ENCODE results near the gene ASPG. TPM values are rescaled to one million over a fixed set of nuclear protein-coding genes. Genes with fewer than 3 reads are reported as not detected.

Gene ASPG
- total and polyA plus RNA-seq, 2 donors (not counting 3 experiments of a cell fraction or from before 2014, with no cell fraction given) = not detected

DNA sequence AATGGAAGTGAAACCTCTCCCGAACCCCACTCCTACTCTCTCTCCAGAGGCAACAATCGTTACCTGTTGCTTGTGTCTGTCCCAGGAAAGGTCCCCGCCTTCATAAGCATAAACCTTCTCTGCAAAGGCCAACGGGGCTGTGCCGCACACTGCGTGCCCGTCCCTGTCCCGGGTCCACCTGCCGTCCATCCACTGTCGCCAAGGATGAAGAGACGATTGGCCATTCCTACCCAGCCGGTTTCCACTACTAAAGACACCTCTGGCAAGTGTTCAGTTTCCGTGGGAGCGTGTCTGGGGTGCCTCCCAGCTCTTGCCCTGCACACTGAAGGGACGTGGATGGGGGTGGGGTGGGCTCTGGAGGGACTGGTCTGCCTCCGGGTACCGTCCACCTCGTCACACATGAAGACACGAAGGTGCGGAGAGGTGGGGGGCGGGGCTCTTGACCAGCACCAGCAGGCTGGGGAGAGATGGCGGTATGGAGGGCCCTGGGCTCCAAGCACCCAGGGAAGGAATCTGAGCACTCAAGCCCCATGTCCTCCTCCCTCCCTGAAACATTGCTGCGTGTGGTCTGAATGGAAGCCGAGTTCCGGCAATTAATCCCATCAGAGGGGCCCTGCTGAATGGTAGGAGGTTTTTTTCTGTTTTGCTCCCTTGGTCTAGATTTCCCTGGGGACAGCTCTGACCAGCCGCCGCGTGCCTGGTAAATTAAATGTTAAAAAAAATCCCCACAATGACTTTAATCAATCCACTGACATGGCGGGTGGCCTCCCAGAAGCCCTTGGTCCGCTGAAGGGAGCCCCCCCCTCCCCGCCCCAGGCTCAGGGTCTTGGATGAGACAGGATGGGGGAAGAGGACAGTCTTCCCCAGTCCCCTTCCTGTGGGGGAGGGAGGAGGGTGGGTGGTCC is 48.8 kb downstream of the ASPG start:
- dilution Hi-C loops (cut with MboI; ENCODE audit: extremely low pct_ligation_motif_present, low sequenced_read_pairs) = no loop called here
- Histone ChIP-seq H2AFZ (ENCODE audit: low read depth, low read length) (no peak overlapping the region), H3K9me1 (replicated peaks; ENCODE audit: control insufficient read depth, extremely low read depth, insufficient read depth, low read length) (no peaks in the 10 kb centered on the region), H3K27me3 (ENCODE audit: control insufficient read depth in 2 of 2, insufficient read depth in 2 of 2, low read length in 2 of 2) (peaks cover 21 to 23% of the 10 kb centered on the region in 2 experiments), H3K27ac (ENCODE audit: insufficient read depth, low read depth, low read length) (no peak overlapping the region), H3K9me3 (replicated peaks; ENCODE audit: control insufficient read depth, insufficient read depth, low read length) (no peaks in the 10 kb centered on the region), H3K4me3 (replicated peaks in 1 of 3; ENCODE audit: insufficient read depth in 1 of 3, low read depth in 1 of 3, low read length in 3 of 3) (no peak overlapping the region), H3K4me2 (ENCODE audit: insufficient read depth, low read length) (no peak overlapping the region), H3K36me3 (ENCODE audit: control insufficient read depth in 2 of 2, extremely low read depth in 1 of 2, insufficient read depth in 2 of 2, low read length in 2 of 2) (no peaks in the 10 kb centered on the region), H3K4me1 (ENCODE audit: control insufficient read depth, extremely low read depth, insufficient read depth, low read length) (peaks cover 14% of the 10 kb centered on the region), H3K79me2 (ENCODE audit: control insufficient read depth, insufficient read depth, low read length) (peaks cover 1% of the 10 kb centered on the region), H4K20me1 (replicated peaks; ENCODE audit: control insufficient read depth, extremely low read depth, insufficient read depth, low read length) (no peaks in the 10 kb centered on the region), H3K9ac (replicated peaks; ENCODE audit: extremely low read depth, insufficient read depth, low read length) (no peak overlapping the region)
- FAIRE-seq = no peak
- ChIA-PET CTCF (no interaction called here), POLR2A (no interaction called here)
- DNase-seq (ENCODE audit: low read depth, low spot score) = no peak
- TF ChIP-seq POLR2A (IDR thresholded peaks at IDR 0.05; ENCODE audit: low read depth, low read length) (no peak), MYC (IDR thresholded peaks at IDR 0.05; ENCODE audit: low read depth, low read length) (no peak), EZH2 (IDR thresholded peaks at IDR 0.05; ENCODE audit: borderline replicate concordance, low read depth, low read length, severe bottlenecking) (no peak), FOS (IDR thresholded peaks at IDR 0.05; ENCODE audit: borderline replicate concordance, insufficient read depth, low read length) (no peak), JUN (IDR thresholded peaks at IDR 0.05; ENCODE audit: borderline replicate concordance, insufficient read depth, insufficient read length, low read depth) (no peak), GATA2 (IDR thresholded peaks at IDR 0.05; ENCODE audit: insufficient read depth, insufficient read length, low read depth, low read length) (no peak), POLR2AphosphoS5 (IDR thresholded peaks at IDR 0.05; ENCODE audit: insufficient read depth, low read depth, low read length) (no peak)
- TF ChIP-seq, protein P1, sequence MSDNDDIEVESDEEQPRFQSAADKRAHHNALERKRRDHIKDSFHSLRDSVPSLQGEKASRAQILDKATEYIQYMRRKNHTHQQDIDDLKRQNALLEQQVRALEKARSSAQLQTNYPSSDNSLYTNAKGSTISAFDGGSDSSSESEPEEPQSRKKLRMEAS (IDR thresholded peaks at IDR 0.05; ENCODE audit: insufficient read depth, insufficient read length) = no peak
- TF ChIP-seq, protein P2, sequence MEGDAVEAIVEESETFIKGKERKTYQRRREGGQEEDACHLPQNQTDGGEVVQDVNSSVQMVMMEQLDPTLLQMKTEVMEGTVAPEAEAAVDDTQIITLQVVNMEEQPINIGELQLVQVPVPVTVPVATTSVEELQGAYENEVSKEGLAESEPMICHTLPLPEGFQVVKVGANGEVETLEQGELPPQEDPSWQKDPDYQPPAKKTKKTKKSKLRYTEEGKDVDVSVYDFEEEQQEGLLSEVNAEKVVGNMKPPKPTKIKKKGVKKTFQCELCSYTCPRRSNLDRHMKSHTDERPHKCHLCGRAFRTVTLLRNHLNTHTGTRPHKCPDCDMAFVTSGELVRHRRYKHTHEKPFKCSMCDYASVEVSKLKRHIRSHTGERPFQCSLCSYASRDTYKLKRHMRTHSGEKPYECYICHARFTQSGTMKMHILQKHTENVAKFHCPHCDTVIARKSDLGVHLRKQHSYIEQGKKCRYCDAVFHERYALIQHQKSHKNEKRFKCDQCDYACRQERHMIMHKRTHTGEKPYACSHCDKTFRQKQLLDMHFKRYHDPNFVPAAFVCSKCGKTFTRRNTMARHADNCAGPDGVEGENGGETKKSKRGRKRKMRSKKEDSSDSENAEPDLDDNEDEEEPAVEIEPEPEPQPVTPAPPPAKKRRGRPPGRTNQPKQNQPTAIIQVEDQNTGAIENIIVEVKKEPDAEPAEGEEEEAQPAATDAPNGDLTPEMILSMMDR (IDR thresholded peaks at IDR 0.05; ENCODE audit: extremely low read depth in 1 of 2, insufficient read depth in 1 of 2, low read depth in 1 of 2, low read length in 2 of 2) = no peak
- intact Hi-C loops (cut with micrococcal nuclease) = no loop called here
- no TSS peak for BruUV-seq (replicated peaks)

All from endothelial cell of umbilical vein (primary cell).